ENCODE results near the gene E2F8.

E2F8 gene

DNA sequence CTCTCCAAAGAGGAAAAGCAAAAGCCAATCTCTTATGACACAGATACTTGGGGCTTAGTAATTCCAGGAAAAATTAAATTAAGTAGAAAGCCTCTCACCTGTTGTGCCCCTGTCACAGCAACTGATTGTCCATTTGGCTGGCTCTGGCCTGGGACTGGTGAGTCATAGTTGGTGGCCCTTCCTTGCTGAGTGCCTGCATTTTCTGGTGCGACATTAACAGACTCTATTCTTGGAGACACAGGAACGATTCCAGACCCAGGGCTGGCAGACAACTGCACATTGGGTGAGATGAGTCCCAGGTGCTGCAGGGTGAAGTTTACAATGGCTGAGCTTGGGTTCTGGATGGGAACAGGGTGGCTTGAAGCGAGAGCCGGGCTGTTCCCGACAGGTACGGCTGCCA lies 15.6 kb downstream of the E2F8 start:
- DNase-seq (ENCODE audit: low read depth in 2 of 2) = no peak

GRCh38 chr11:19220903-19221724 lies 19.6 kb downstream of the E2F8 start:
- DNase-seq (ENCODE audit: low read depth in 2 of 2) = no peak

DNA sequence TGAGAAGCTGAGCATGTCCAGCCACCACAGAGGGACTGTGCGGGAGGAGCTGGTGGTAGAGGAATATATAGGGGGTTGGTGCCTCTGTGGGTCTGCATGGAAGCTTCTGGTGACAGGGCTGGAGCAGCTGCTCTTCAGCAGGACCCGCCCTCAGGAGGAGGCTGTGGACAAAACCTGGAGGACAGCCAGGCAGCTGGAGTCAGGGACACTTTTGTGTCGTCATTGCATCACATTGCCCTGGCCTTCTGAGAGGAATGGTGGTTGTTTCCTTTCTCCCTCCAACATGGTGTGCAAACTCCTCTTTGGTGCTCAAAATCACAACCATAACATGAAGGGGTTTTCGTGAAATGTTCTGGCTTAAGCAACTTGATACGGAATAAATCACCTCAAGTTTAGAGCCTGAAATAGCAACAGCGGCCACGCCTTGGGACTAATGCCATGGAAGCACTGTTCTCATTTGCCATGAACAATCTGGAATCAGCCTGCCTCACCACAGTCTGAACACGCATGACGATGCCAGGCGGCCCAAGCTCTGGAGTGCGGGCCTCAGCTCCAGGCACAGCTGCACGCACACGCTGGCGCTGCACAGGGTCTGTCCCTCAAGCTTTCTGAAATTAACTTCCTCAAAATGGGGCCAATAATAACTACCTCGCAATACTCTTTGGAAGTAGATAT lies 21.8 kb downstream of the E2F8 start:
- no peak for DNase-seq (ENCODE audit: low read depth in 2 of 2)

DNA sequence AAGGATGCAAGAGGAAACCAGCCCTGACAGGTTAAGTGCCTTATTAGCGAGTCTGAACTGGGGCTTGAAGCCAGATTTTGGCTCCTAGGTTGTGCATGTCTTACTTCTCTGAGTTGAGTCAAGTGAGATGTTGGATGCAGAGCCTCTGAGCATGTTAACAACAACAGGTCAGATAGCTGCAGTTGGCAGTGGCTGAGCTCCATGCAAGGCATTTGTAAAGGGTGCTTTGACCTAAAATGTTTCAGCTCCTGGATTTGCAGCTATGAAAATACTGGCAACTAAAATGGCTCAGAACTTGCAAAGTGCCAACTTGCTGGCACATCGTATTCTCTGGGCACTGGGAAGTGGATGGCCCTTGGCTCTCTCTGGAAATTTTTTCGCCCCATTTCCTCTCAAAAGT lies 22.5 kb downstream of the E2F8 start:
- DNase-seq (ENCODE audit: low read depth in 2 of 2) = no peak

- no peak for DNase-seq (ENCODE audit: low read depth in 2 of 2)
These were observed 23.9 kb downstream of the E2F8 start for GRCh38 chr11:19216709-19217374.

GRCh38 chr11:19216021-19216420 lies 24.7 kb downstream of the E2F8 start:
- no peak for DNase-seq (ENCODE audit: low read depth in 2 of 2)

DNA sequence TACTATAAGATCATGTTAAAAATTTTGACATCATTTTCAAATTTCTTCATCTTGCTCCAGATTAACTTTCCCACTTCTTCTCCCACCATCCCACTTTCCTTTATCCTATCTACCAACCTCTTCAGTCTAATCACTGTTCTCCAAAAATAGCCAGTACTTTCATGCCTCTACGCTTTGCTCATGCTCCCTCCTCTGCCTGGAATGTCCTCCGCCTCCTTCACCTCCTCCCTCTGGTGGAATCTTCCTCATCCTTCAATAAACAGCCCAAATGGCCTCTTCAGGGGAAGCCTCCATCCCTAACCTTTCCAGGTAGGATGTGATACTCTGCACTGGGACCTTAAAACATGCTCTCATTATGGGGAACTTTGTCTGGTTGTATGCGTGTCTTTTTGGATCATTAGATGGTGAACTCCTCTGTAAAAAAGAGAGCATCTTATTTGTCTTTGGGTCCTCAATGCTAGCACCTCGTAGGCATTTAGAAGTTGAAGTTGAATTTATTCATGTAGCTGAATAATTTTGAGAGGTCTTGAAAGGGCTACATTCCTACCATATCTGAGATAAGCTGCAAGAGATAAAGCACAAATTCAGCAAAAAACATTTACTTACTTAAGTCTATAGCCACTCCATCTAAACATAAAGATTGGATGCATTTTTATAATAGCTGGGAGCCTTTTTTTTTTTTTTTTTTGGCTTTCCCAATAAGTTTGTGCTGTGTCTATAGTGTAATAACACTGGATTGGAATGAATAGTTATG lies 31.0 kb downstream of the E2F8 start:
- no peak for DNase-seq (ENCODE audit: low read depth in 2 of 2)

- no peak for DNase-seq (ENCODE audit: low read depth in 2 of 2)
These were observed 31.7 kb downstream of the E2F8 start for GRCh38 chr11:19208959-19209546.

- DNase-seq (ENCODE audit: low read depth in 2 of 2) = no peak
These were observed 32.6 kb downstream of the E2F8 start for GRCh38 chr11:19208181-19208580.

DNA sequence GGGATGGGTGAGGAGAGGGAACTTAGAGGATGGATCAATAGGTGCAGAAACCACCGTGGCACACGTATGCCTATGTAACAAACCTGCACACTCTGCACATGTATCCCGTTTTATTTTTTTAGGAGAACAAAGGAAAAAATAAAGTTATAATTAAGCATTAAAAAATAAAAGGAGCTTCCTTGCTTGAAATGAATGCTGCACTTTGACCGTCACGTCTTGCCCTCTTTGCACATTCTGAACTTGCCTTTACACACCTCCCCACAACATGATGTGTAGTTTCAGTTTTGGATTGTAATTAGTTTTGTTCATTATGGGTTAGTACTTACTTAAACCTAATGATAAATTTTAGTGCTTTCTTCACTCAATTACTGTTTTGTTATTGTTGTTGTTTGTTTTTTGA lies 35.9 kb downstream of the E2F8 start:
- no peak for DNase-seq (ENCODE audit: low read depth in 2 of 2)

GRCh38 chr11:19201737-19202605 lies 38.8 kb downstream of the E2F8 start, which contains the start of gene CSRP3:
Gene CSRP3, minus strand, starts transcription at chr11:19201983. Its CDS starts 9,535 bp downstream, at chr11:19192448.
- DNase-seq (ENCODE audit: low read depth in 2 of 2) = no peak

DNA sequence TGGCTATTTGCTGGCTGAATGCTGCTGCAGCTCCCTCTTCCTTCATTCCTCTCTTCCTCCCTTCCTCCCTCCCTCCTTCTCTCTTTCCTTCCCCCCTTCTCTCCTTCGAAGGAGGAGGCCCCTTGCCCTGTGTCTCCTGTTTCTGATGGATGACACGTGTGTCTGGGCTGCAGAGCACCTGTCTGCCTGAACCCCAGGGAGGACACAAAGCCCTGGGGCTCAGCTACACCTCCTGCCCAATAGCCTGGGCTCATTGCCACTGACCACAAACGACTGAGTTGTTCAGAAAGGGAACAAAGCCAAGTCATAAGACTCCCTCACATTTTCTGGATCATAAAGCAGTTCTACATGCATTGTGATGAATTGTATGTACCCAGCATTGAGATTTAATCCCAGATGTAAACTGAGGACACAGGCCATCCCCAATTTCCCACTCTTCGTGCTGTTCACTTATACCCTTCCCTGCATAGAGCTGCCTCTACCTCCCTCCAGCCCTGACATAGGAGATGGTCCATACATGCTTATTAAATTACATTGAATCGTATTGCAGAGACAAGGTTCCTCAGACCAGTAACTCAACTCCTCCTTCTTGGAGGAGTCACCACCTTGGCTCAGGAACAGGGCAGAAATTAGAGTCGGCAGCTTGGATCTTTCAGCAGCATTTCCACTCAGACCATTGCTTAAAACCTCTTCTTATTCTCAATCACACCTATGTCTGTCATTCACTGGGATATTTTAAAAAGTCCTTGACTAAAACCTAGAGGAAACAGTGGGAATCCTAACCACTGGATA lies 40.1 kb downstream of the E2F8 start:
- DNase-seq (ENCODE audit: low read depth in 2 of 2) = no peak

DNA sequence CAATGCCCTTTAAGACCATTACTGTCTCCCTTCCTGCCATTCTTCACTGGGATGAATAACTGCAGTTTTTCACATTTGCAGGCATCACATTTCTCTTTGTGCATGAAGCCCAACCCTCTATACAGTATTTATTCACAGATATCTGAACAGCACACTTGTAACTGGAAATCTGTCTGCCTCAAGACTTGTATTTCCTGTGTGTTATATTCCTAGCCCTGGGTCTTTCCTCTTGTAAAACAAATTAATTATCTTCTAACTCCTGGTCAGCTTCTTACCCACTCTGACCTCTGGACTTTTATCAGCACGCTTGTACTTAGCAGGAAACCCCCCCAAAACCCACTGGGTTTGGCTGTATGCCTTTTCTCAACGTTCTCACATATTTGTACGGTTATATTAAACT lies 41.0 kb downstream of the E2F8 start:
- DNase-seq (ENCODE audit: low read depth in 2 of 2) = no peak

DNA sequence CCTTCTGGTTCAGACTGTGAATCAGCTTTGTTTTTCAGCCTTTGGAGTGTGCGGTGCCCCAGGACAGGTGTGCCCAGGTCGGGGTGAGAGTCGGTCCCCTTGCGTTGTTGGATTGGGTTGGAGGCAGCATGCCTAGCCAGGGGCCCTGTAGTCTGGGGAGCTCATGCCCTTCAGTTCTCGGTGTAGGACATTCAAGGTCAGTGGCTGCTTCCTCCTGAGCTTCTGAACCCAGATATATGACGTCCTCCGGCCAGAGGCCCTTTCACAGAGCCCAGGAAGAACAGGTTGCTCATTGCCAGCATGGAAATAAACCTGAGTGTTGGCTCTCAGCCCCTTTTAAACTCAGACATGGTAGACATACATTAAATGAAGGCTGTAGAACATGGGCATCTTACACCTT lies 41.7 kb downstream of the E2F8 start:
- DNase-seq (ENCODE audit: low read depth in 2 of 2) = no peak

GRCh38 chr11:19196432-19196831 lies 44.3 kb downstream of the E2F8 start:
- no peak for DNase-seq (ENCODE audit: low read depth in 2 of 2)

- DNase-seq (ENCODE audit: low read depth in 2 of 2) = no peak
These were observed 46.0 kb downstream of the E2F8 start for GRCh38 chr11:19194620-19195308.

GRCh38 chr11:19193916-19194315 lies 46.8 kb downstream of the E2F8 start:
- no peak for DNase-seq (ENCODE audit: low read depth in 2 of 2)

DNA sequence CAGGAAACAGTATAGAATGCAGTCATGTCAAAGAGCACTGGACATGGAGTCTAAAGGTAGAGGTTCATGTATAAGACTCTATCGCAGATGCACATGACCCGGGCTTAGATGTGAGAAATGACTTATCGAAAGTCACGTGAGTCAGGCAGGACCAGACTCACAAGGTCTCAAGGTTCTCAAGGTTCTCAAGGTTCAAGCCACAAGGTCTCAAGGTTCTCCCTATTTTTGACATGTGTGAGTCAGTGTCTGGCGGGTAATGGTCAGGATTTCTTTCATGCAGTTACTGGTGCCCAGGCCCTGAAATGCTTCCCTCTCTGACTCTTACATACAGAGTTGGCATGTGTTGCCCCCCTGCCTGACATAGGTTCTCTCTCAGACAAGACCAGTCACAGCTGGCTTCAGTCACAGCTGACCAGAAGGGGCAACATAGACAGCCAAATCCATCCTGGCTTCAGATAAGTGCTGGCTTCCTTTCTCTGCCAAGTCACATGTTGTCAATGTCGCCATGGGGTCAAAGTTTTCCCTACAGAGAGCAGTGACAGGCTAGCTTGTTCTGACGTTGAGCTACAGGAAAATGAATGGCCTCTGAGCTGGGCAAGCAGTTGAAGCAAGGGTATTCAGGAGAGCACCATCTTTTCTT lies 49.1 kb downstream of the E2F8 start:
- DNase-seq (ENCODE audit: low read depth in 2 of 2) = no peak

DNA sequence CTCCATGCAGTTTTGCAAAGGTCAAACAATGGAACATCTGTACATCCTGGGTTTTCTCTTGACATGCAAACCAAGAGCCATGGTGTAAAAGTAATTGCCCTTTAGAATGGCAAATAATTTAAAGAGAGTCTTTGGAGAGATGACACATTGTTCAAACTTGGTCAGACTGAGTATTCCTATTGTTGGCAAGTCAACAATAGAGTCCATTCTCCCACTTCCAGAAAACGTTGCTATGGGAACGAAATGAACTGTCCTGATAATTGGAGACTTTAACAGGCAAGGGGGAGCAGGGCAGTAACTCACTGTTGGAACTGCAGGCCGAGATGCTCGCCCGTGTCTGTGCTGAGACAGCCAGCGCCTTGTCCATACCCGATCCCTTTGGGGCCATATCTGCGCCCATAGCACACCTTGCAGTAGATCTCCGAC lies 52.9 kb downstream of the E2F8 start:
- DNase-seq (ENCODE audit: low read depth in 2 of 2) = no peak

Measured in stimulated activated CD8-positive, alpha-beta memory T cell treated with anti-CD3 and anti-CD28 coated beads, Interleukin-7, amount 100 ng/mL, for 4 hours (primary cell).